ENCODE results near the gene B4GALT6.

DNA sequence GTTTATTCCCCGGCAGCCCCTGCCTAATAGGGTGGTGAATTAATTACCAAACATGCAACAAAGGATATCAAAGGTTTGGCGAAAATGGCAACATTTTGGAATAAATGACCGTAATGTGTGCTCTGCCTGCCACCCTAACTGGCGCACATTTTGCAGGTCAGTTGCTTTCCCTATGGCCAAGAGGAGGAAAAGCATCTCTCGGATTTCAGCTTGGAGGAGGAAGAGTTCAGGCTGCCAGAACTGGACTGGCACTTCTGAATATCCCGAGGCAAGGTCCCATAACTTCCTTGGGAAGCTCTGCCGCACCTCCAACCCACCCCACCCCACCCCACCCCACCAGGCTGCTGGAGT, 39.2 kb upstream of the B4GALT6 start:
- TF ChIP-seq CTCF (IDR thresholded peaks at IDR 0.05), result no peak
- TF ChIP-seq EP300 (IDR thresholded peaks at IDR 0.05; ENCODE audit: low read depth), result no peak
- no peak for TF ChIP-seq POLR2A (IDR thresholded peaks at IDR 0.05)
- no peak for TF ChIP-seq POLR2AphosphoS5 (IDR thresholded peaks at IDR 0.05)

Data from transverse colon (tissue), 4 donors.